Smooth muscle cell (in vitro differentiated cells): ENCODE measurements around the gene GPR143. TPM values are rescaled to one million over a fixed set of nuclear protein-coding genes. Genes with fewer than 3 reads are reported as not detected.

Source experiments
- DNase-seq: peaks from one replicate; lab custom pipeline; 2025; ENCODE audit not compliant: unreplicated experiment; lab: John Stamatoyannopoulos, UW
- H2AFZ ChIP-seq: fragments of 200-600 bp; sonication (generic); 2 replicates; pipeline ENCODE4 v1.6.0; 2016; ENCODE audit warnings: antibody characterized with exemption, low read depth, mild to moderate bottlenecking
- H3F3A ChIP-seq: fragments of 200-600 bp; sonication (generic); 2 replicates; pipeline ENCODE4 v1.6.0; 2017; ENCODE audit warnings: antibody characterized with exemption, low read depth
- H3K27ac ChIP-seq: fragments of 200-600 bp; sonication (generic); 2 replicates; pipeline ENCODE4 v1.5.1; 2016; ENCODE audit warnings: low read depth, mild to moderate bottlenecking
- H3K27me3 ChIP-seq: fragments of 200-600 bp; sonication (generic); 2 replicates; pipeline ENCODE4 v1.6.1; 2016; ENCODE audit warnings: low read depth, mild to moderate bottlenecking
- H3K36me3 ChIP-seq: fragments of 200-600 bp; sonication (generic); 2 replicates; pipeline ENCODE4 v1.5.1; 2016; ENCODE audit warnings: low read depth
- H3K4me1 ChIP-seq: fragments of 200-600 bp; sonication (generic); 2 replicates; pipeline ENCODE4 v1.5.1; 2016; ENCODE audit warnings: low read depth
- H3K4me2 ChIP-seq: fragments of 200-600 bp; sonication (generic); 2 replicates; pipeline ENCODE4 v1.6.0; 2016; ENCODE audit warnings: mild to moderate bottlenecking
- H3K4me3 ChIP-seq: fragments of 200-600 bp; sonication (generic); 2 replicates; pipeline ENCODE4 v1.5.1; 2016; ENCODE audit warnings: mild to moderate bottlenecking
- H3K79me2 ChIP-seq: fragments of 200-600 bp; sonication (generic); 2 replicates; pipeline ENCODE4 v1.6.0; 2016; ENCODE audit warnings: low read depth, mild to moderate bottlenecking
- H3K9ac ChIP-seq: fragments of 200-600 bp; sonication (generic); 2 replicates; pipeline ENCODE4 v1.6.0; 2016; ENCODE audit warnings: low read depth
- H3K9me3 ChIP-seq: fragments of 200-600 bp; sonication (generic); replicated peaks from 2 replicates; pipeline ENCODE4 v1.5.1; 2016; ENCODE audit warnings: low read depth
- H4K20me1 ChIP-seq: fragments of 200-600 bp; sonication (generic); 2 replicates; pipeline ENCODE4 v1.6.0; 2016; ENCODE audit warnings: low read depth
- WGBS: methylation state at CpG from one replicate; pipeline ENCODE4 v1.1.7; 2016; ENCODE audit warnings: low lambda C conversion rate; 5-methylcytosine and 5-hydroxymethylcytosine counted together
- polyA plus RNA-seq: library from polyadenylated mRNA; unstranded; fragments of >200 nt; fragmentation: Nextera tagmentation; extraction: Ambion mirVana; gene quantifications from 2 replicates; pipeline ENCODE4 v1.2.1, GENCODE V29; 2016
- total RNA-seq: library from RNA; depleted of rRNA; stranded (reverse); fragments of >200 nt; gene quantifications from 2 replicates; pipeline ENCODE4 v1.2.3, GENCODE V29; 2014
- TF ChIP-seq, protein P1 (sequence below): fragments of 200-600 bp; sonication (generic); IDR thresholded peaks from 2 replicates; pipeline ENCODE4 v1.5.1; 2017; ENCODE audit warnings: borderline replicate concordance, mild to moderate bottlenecking, antibody characterized with exemption; ENCODE audit not compliant: insufficient read depth, poor library complexity, severe bottlenecking

GPR143 gene
- total and polyA plus RNA-seq, 2 experiments from 2014 or later: 0.72 to 1.4 TPM

DNA sequence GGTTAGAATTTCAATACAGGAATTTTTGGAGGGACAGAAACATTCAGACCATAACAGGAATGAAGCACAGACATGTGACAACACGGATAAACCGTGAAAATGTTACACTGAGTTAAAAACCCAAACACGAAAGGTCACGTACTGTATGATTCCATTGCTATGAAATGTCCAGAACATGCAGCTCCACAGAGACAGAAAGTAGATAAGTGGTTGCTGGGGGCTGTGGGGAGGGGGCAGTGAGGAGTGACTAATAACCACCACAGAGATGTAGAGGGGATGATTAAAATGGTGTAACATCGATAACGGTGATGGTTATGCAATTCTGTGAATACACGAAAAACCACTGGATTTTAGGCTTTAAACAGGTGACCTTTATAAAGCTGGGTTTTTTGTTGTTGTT lies 8.3 kb downstream of the GPR143 start:
- H3K9ac ChIP-seq: no peak overlapping the region
- no peak overlapping the region for H3K4me3 ChIP-seq
- no peaks in the 10 kb centered on the region for H3F3A ChIP-seq
- no peaks in the 10 kb centered on the region for H3K9me3 ChIP-seq
- H3K36me3 ChIP-seq: no peaks in the 10 kb centered on the region
- H4K20me1 ChIP-seq: no peaks in the 10 kb centered on the region
- no peak overlapping the region for H3K4me2 ChIP-seq
- no peak overlapping the region for H2AFZ ChIP-seq
- TF ChIP-seq, protein P1, sequence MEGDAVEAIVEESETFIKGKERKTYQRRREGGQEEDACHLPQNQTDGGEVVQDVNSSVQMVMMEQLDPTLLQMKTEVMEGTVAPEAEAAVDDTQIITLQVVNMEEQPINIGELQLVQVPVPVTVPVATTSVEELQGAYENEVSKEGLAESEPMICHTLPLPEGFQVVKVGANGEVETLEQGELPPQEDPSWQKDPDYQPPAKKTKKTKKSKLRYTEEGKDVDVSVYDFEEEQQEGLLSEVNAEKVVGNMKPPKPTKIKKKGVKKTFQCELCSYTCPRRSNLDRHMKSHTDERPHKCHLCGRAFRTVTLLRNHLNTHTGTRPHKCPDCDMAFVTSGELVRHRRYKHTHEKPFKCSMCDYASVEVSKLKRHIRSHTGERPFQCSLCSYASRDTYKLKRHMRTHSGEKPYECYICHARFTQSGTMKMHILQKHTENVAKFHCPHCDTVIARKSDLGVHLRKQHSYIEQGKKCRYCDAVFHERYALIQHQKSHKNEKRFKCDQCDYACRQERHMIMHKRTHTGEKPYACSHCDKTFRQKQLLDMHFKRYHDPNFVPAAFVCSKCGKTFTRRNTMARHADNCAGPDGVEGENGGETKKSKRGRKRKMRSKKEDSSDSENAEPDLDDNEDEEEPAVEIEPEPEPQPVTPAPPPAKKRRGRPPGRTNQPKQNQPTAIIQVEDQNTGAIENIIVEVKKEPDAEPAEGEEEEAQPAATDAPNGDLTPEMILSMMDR: no peak
- WGBS: 69% methylated on average over 7 of the region's 7 CpGs
- no peak for DNase-seq
- no peaks in the 10 kb centered on the region for H3K79me2 ChIP-seq
- H3K4me1 ChIP-seq: no peaks in the 10 kb centered on the region
- H3K27me3 ChIP-seq: no peaks in the 10 kb centered on the region
- H3K27ac ChIP-seq: no peak overlapping the region

DNA sequence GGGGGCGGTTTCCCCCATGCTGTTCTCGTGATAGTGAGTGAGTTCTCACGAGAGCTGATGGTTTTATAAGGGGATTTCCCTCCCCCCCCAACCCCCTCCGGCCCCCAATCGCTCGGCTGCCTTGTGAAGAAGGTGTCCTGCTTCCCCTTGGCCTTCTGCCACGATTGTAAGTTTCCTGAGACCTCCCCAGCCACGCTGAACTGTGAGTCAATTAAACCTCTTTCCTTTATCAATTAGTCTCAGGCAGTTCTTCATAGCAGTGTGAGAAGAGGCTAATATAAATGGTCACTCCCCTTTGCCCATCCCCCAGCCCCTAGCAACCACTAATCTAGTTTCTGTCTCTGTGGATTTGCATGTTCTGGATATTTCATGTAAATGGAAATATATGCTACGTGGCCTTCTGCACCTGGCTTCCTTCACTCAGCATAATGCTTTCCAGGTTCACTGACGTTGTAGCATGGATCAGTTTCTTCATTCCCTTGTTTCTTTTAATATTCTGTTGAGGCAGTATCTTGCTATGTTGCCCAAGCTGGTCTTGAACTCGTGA lies 16.4 kb downstream of the GPR143 start:
- Histone ChIP-seq H3K9me3 (no peaks in the 10 kb centered on the region), H3K36me3 (no peaks in the 10 kb centered on the region), H3K79me2 (no peaks in the 10 kb centered on the region), H3K9ac (no peak overlapping the region), H3K4me3 (no peak overlapping the region), H2AFZ (no peak overlapping the region), H3K27ac (no peak overlapping the region), H4K20me1 (no peaks in the 10 kb centered on the region), H3K27me3 (no peaks in the 10 kb centered on the region), H3K4me2 (no peak overlapping the region), H3F3A (no peaks in the 10 kb centered on the region), H3K4me1 (peaks cover 6% of the 10 kb centered on the region)
- no peak for DNase-seq
- TF ChIP-seq, protein P1: no peak
- 67% methylated on average over 11 of the region's 11 CpGs for WGBS

DNA sequence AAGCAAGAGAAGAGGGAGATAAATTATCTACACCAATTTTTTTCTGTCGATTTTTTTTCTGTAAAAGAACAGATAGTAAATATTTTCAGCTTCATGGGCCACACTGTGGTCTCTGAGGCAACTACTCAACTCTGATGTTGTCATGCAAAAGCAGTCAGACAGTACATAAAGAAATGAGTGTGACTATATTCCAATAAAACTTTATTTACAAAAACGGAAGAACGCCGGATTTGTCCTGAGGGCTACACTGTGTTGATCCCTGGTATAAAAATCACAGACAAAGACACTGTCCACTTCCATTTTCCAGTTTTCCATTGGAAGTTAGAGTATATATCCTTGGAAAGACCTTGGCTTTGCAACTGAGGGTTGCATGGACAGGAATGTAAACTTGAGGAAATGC lies 18.0 kb downstream of the GPR143 start:
- no peaks in the 10 kb centered on the region for H3K79me2 ChIP-seq
- H4K20me1 ChIP-seq: no peaks in the 10 kb centered on the region
- H3F3A ChIP-seq: no peaks in the 10 kb centered on the region
- no peak overlapping the region for H2AFZ ChIP-seq
- DNase-seq: no peak
- peak overlapping the region; percentile 96 for H3K27ac ChIP-seq
- TF ChIP-seq, protein P1: no peak
- no peak overlapping the region for H3K4me3 ChIP-seq
- H3K9ac ChIP-seq: no peak overlapping the region
- no peaks in the 10 kb centered on the region for H3K36me3 ChIP-seq
- no peaks in the 10 kb centered on the region for H3K9me3 ChIP-seq
- H3K4me2 ChIP-seq: peak overlapping the region; percentile 25
- 78% methylated on average over 4 of the region's 4 CpGs for WGBS
- no peaks in the 10 kb centered on the region for H3K27me3 ChIP-seq
- peaks cover 6% of the 10 kb centered on the region for H3K4me1 ChIP-seq
